Measurements from ENCODE around the gene TMEM236.

The TMEM236 gene

GRCh38 chr10:17781856-17782255 lies 29.9 kb downstream of the TMEM236 start:
- TF ChIP-seq, protein P1, sequence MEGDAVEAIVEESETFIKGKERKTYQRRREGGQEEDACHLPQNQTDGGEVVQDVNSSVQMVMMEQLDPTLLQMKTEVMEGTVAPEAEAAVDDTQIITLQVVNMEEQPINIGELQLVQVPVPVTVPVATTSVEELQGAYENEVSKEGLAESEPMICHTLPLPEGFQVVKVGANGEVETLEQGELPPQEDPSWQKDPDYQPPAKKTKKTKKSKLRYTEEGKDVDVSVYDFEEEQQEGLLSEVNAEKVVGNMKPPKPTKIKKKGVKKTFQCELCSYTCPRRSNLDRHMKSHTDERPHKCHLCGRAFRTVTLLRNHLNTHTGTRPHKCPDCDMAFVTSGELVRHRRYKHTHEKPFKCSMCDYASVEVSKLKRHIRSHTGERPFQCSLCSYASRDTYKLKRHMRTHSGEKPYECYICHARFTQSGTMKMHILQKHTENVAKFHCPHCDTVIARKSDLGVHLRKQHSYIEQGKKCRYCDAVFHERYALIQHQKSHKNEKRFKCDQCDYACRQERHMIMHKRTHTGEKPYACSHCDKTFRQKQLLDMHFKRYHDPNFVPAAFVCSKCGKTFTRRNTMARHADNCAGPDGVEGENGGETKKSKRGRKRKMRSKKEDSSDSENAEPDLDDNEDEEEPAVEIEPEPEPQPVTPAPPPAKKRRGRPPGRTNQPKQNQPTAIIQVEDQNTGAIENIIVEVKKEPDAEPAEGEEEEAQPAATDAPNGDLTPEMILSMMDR (conservative IDR thresholded peaks at IDR 0.05): no peak; the same call in 1 of the 2 replicates
- no peak overlapping the region for H3K27ac ChIP-seq

- TF ChIP-seq, protein P1 (conservative IDR thresholded peaks at IDR 0.05): no peak
- H3K27ac ChIP-seq: no peak overlapping the region
Observed at GRCh38 chr10:17782921-17783665, 31.1 kb downstream of the TMEM236 start.

GRCh38 chr10:17783751-17784150 lies 31.8 kb downstream of the TMEM236 start:
- TF ChIP-seq, protein P1 (conservative IDR thresholded peaks at IDR 0.05): no peak
- H3K27ac ChIP-seq: no peak overlapping the region

DNA sequence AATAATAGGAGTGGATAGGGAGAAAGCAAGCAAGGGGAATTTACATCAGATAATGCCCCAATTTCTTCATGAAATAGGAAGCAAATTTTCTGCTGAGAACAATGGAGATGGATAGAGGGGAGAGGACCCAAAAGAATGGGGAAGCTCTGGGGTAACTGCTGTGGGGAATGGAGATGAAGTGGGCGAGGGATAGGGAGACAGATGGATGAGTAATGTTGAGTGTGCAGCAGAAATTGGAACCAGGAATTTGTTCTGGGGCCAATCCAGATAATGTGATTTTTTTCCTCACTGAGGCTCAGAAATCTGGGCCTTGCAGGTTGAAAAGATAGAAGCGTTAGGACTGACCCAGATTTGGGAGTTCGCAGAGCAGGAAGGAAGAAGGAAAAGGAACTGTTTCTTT lies 32.7 kb downstream of the TMEM236 start:
- TF ChIP-seq, protein P1 (conservative IDR thresholded peaks at IDR 0.05): no peak
- no peak overlapping the region for H3K27ac ChIP-seq

DNA sequence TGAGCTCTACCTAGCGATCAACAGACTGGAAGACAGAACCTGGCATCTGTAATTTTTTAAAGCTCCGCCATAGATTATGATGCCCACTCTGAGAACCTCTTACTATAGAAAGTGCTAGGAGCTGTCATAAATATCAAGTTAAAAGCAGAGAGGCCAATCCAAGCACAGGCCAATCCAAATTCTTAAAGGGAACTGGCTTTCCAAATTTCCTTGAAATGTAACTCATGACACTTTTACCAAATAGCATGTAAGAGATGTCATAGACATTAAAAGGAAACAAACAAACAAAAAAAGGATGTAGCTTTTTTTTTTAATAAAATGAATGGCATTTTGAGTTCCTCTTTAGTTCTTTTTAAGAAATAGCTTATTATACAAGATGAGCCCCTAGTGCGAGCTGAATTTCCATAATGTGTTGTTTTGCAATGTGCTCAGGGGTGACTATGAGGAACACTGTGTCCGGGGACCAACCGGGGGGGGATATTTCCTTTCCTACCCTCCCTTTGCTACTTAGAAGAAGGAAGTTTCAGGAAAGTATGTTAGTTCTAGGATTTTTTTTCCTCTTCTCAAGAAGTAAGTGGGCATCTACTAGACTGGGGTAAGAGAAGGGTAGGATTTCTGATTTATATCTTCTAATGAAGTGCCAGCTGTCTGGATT lies 33.4 kb downstream of the TMEM236 start:
- no peak overlapping the region for H3K27ac ChIP-seq
- TF ChIP-seq, protein P1 (conservative IDR thresholded peaks at IDR 0.05): no peak

GRCh38 chr10:17787087-17787961 lies 35.3 kb downstream of the TMEM236 start:
- H3K27ac ChIP-seq: no peak overlapping the region
- TF ChIP-seq, protein P1 (conservative IDR thresholded peaks at IDR 0.05): no peak

GRCh38 chr10:17788646-17789045 lies 36.6 kb downstream of the TMEM236 start:
- H3K27ac ChIP-seq: no peak overlapping the region
- TF ChIP-seq, protein P1 (conservative IDR thresholded peaks at IDR 0.05): no peak

Measured in VCaP (cell line).